HG02678 (cell line): Measurements from ENCODE around the gene MUTYH.

Source experiments
- ATAC-seq: cut with Tn5 transposase; IDR thresholded peaks from one replicate; pipeline ENCODE4 v1.9.1; 2021; ENCODE audit warnings: mild to moderate bottlenecking, moderate library complexity; ENCODE audit not compliant: unreplicated experiment

Gene MUTYH

GRCh38 chr1:45282351-45282750 lies 57.9 kb downstream of the MUTYH start:
- no peak for ATAC-seq
